Heart left ventricle (tissue), 13 donors: Measurements from ENCODE around the gene CALCA.

ENCODE experiments used
- CTCF ChIP-seq, 12 donors: fragments of 200-600 bp; sonication (generic) in 4 of 12; IDR thresholded peaks; one replicate each; pipeline versions ENCODE4 v1.5.0 to v1.8.0; 2018 to 2022; ENCODE audit warnings: antibody characterized with exemption in 12 of 12, mild to moderate bottlenecking in 5 of 12
- POLR2A ChIP-seq, 2 donors: fragments of 450-650 bp; IDR thresholded peaks; one replicate each; pipeline ENCODE4 v1.6.1; 2017; ENCODE audit warnings: antibody characterized with exemption in 2 of 2, mild to moderate bottlenecking in 2 of 2, moderate library complexity in 2 of 2
- donor health status: ischemic (EF 13 %, LVEDD 7.1; RV severe dilation, severe dysfunction).
- donor health status: DM: no; HTN: yes; CAD: no.
- donor health status: DM: no; HTN: no; CAD: no.
- donor health status: ischemic (EF 25% LVEDD 6.9; RV normal size, moderate dysfunction).
- donor health status: ischemic (EF 25% LVEDD 5.7; RV mildly dilated, moderate dysfunction).
- donor health status: ischemic (EF 35%, LVEDD 5.7; RV mildly dilated, moderate dysfunction).
- donor health status: nonischemic (EF 11% LVEDD 7.7; RV severe dilation, severe dysfunction).
- donor health status: DM: yes; HTN: yes; CAD: no.
- donor health status: PGD.
- donor health status: ischemic (EF 29% LVEDD 5.4; RV normal size, mild dysfunction).
- donor health status: nonischemic (EF 23%, LVEDD 6.1; RV moderate dilation, normal function).

DNA sequence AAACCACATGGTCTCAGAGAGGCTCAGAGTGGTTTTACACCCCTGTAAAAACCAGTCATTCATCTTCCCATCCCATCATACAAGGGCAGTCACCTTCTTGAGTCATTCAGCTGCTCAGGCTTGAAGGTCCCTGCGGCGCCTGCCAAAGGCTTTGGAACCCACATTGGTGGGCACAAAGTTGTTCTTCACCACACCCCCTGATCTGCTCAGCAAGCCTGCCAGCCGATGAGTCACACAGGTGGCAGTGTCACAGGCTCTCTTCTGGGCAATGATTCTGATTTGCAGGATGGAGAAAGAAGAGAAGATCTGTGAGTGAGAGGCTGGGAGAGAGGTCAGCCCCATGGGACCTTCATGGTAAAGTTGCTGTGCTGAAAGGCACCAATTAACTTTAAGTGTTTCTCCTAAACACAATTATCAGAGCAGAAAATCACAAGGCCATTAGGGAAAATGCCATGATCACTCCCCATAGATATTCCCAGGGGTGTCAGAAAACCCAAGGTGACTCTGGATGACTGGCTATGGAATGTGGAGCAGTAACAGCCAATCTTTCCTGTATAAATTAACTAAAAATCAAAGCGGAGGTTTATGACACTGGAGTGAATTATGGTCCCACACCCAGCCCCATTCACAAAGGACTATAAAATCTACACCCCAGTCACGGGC, 4.4 kb downstream of the CALCA start:
- TF ChIP-seq CTCF (IDR thresholded peaks at IDR 0.05), result no peak
- TF ChIP-seq POLR2A (IDR thresholded peaks at IDR 0.05), result no peak
